Stimulated activated CD8-positive, alpha-beta memory T cell treated with anti-CD3 and anti-CD28 coated beads, Interleukin-7, amount 100 ng/mL, for 24 hours (primary cell): Measurements from ENCODE around the gene C4orf33.
A peak's percentile ranks its signal among the peaks of the same experiment; 100 is the strongest.
"Not testable (repeated sequence)": the region's sequence is repeated elsewhere in the genome, so short reads cannot be mapped to it uniquely, and the experiment has no call there.

Source experiments
- DNase-seq: peaks from one replicate; pipeline ENCODE4 v3.0.0-alpha.2; 2020; ENCODE audit warnings: low read depth

Gene C4orf33

GRCh38 chr4:129095811-129096454, at the start of gene C4orf33:
Gene C4orf33, plus strand, starts transcription at chr4:129096152. Its CDS starts 6,459 bp downstream, at chr4:129102611.
- DNase-seq: peak; percentile 55

GRCh38 chr4:129059028-129059427, 36.9 kb upstream of the C4orf33 start:
- DNase-seq: no peak

- no peak for DNase-seq
These were observed 33.4 kb upstream of the C4orf33 start for GRCh38 chr4:129062580-129062979.

DNA sequence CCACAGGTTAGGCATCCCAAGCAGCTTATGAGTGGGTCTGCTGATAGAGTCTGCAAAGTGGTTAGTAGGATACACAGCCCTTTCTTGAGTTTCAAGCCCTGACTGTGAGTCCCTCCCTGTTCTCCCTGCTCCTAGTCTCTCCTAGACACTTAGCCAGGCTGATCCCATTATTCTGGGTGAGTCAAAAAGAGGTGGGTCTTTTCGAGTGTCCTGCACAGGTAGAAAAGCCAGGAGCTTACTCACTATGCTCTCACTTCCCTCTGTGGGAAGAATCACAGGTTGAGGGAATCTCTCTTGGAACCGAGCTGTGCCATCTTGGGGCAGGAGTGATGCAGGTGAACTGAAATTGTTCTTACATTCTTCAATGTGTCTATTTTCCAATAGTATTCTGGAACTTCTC, 32.3 kb upstream of the C4orf33 start:
- no peak for DNase-seq

DNA sequence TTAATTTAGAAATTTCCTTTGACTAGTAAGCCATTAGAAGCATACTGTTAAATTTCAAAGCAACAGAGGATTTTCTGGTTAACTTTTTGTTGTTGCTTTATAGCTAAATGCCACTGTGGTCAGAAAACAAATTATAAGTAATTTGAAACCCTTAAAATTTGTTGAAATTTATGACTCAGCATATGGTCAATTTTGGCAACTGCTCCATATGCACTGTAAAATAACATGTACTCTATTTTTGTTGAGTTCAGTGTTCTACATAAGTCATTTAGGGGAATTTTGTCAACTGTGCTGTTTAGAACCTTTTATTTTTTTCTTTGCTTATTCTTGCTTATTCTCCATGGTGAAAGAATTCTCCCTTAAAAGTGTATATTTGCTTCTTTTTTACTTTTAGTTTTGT, 31.2 kb upstream of the C4orf33 start:
- DNase-seq: no peak

DNA sequence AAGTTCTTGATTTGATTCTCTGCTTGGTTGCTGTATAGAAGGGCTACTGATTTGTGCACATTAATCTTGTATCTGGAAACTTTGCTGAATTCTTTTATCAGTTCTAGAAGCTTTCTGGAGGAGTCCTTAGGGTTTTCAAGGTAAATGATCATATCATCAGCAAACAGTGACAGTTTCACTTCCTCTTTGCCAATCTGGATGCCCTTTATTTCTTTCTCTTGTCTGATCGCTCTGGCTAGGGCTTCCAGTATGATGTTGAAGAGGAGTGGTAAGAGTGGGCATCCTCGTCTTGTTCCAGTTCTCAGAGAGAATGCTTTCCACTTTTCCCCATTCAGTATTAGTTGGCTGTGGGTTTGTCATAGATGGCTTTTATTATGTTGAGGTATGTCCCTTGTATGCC, 26.4 kb upstream of the C4orf33 start:
- DNase-seq: not testable (repeated sequence)

DNA sequence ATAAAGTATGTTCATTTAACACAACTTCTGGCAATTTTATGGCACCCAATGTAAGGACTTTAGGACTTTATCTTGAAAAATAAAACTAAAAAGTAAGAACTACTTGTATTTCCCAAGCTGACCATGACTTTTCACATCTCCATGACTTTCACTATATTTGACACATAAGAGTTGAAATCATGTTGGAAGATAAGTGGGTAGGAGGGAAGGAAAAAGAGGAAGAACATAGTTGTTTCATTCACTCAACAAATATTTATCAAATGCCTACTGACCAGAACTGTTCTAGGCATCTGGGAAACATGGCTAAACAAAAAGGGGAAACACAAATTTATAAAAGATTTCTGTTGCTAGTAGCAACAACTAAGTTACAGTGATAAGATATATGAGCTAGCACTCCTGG, 18.6 kb upstream of the C4orf33 start:
- DNase-seq: no peak

DNA sequence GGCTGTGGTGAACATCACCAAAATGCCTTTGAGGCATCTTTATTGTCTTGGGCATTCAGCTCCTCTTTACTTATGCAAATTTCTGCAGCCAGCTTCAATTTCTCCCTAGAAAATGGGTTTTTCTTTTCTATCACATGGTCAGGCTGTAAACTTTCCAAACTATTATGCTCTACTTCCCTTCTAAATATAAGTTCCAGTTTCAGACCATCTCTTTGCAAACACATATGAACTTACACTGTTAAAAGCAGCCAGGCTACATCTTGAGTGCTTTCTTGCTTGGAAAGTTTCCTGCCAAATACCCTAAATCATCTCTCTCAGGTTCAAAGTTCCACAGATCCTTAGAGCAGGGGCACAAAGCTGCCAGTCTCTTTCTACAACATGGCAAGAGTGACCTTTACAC, 15.8 kb upstream of the C4orf33 start:
- no peak for DNase-seq

- no peak for DNase-seq
These were observed 13.7 kb upstream of the C4orf33 start for GRCh38 chr4:129082302-129082701.

DNA sequence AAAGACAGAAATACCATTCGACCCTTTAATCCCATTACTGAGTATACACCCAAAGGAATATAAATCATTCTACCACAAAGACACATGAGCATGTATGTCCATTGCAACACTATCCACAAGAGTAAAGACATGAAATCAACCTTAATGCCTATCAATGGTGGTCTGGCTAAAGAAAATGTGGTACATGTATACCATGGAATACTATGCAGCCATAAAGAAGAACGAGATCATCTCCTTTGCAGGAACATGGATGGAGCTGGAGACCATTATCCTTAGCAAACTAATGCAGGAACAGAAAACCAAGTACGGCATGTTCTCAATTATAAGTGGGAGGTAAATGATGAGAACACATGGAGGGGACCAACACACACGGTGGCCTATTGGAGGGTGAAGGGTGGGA, 10.5 kb upstream of the C4orf33 start:
- no peak for DNase-seq

GRCh38 chr4:129087516-129087915, 8.4 kb upstream of the C4orf33 start:
- DNase-seq: no peak

DNA sequence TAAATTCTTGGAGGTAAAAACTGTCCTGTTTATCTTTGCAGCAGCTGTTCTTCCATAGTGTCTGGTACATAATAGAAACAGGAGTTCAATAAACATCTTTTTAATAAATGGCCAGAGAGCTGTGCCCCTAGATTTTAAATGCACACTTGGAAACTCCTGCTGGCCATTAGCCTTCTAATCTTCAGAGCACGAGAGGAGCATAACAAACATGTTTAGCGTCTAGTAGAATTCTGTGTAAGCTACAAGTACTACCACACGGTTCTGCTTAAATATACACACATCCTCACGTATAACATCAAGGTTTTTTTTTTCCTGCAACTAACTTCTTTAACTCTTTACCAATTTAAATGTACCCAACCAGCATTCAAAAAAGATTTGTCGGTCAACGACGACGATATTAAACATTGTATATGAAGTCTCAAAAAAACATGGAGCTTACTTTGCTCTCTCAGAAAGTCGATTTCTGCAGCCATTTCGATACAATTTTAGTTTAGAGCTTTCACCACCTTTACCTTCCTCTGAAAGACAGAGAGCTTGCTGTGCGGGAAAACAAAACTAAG, 3.2 kb upstream of the C4orf33 start:
- no peak for DNase-seq

- peak; percentile 94 for DNase-seq
These were observed 2.6 kb upstream of the C4orf33 start, which contains the start of gene SCLT1 for GRCh38 chr4:129093191-129093920. Gene SCLT1, minus strand, starts transcription at chr4:129093539. Its CDS starts 436 bp downstream, at chr4:129093103.

- no peak for DNase-seq
These were observed 1.6 kb upstream of the C4orf33 start for GRCh38 chr4:129094347-129094746.

DNA sequence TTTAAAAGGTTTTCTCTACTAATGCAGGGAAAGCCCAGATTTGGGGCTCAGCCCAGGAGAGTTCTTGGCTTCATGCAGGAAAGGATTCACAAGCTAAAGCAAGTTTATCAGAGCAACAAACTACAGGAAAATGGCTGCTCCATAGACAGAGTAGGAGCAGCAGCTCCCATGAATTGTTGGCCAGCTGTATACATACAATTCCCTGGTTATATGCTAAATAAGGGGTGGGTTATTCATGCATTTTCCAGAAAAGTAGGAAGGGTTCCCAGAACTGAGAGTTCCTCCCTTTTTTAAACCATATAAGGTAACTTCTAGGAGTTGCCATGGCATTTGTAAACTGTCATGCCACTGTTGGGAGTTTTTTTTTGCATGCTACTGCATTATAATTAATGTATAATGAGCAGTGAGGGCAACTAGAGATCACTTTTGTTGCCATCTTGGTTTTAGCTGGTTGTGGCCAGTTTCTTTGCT, 2.6 kb downstream of the C4orf33 start:
- DNase-seq: no peak

GRCh38 chr4:129109965-129110824, 14.2 kb downstream of the C4orf33 start:
- no peak for DNase-seq

DNA sequence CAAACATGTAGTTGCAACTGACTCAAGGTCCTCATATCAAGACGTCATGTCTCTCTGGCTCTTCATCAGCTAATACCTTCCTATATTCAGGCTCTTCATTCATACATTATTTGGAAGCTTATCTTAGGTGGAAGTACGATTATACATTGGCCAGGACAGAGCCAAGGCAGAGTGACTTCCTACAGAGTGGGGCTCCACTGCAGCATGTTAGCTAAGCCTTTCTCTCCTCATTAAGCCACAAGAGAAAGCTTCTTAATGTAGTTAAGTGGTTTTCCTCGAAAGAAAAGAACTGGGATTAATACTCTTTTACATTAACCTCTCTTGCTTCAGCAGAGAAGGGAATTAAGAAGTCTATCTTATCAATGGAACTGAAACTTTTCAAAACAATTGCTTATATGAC, 15.0 kb downstream of the C4orf33 start:
- no peak for DNase-seq

GRCh38 chr4:129111919-129112318, 16.0 kb downstream of the C4orf33 start:
- DNase-seq: no peak

DNA sequence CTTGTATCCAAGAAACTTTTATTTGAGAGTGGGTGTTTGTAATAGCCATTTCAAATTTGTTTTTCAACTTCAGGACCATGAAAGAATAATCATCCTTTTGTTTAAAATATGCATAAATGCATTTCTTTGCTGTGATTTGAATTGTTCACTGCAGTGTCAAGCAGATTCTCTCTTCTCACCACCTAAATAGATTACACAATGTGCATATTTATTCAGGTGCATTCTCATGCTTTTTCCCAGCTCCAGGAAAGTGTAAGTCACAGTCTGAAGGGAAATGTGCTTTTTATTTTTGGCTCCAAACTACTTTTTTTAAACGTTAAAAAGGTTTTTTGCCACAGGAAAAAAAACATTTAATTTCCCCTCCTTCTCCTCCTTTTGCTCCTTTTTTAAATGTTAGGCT, 17.5 kb downstream of the C4orf33 start:
- DNase-seq: no peak

- no peak for DNase-seq
These were observed 18.0 kb downstream of the C4orf33 start for GRCh38 chr4:129113919-129114318.

GRCh38 chr4:129117705-129118104, 21.8 kb downstream of the C4orf33 start:
- DNase-seq: no peak

DNA sequence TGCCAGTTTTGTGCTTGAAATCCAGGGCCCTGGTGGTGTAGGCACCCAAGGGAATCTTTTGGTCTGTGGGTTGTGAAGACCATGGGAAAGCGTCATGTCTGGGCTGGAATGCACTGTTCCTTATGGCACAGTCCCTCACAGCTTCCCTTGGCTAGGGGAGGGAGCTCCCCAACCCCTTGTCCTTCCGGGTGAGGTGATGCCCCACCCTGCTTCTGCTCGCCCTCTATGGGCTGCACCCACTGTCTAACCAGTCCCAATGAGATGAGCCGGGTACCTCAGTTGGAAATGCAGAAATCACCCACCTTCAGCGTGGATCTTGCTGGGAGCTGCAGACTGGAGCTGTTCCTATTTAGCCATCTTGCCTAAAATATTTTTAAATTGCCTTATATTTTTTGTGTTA, 30.7 kb downstream of the C4orf33 start:
- not testable (repeated sequence) for DNase-seq
